Measurements from ENCODE around the gene ULBP3.

Gene ULBP3

DNA sequence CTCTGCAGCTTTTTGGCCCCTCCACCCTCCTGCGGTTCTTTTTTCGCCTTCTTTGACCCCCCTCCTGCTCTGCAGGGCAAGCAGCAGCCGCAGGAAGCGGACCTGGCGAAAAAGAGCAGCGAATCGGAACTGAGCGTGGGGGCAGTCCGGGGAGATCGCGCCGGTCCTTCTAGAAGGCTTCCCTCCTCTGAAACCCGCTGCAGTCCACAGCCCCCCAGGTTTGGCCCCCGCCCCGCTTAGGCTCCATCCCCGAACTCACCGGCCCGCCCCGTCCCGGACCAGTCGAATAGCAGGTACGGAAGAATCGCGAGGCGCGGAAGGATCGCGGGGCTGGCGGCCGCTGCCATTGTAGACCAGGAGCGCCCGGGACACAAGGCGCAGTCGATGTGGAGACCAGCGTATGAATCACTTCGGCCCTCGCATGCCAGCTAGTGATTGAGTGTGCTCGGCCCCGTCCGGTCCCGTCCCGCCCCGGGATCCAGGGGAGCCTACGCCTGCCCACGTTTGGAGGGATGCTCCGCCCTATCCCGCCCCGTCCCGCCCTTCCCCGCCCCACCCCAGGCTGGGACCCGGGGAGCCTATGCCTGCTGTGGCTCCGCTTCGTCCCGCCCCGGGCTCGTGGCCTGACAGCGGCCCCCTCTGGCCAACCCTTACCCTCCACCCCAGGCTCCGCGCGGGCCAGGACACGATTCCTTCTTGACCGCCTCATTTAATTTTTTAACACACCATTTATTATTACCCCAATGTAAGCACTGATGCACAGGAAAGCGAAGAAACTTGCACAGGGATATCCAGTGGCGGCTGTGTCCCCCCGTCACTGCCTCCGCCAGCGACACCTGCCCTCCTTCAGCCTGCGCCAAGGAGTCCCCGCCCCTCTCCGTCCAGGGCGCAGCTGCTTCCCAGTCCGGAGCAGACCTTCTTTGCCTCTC lies at the start of gene ULBP3:
Gene ULBP3 (minus strand): TSS at position 402 of the 929 bp plus-strand sequence. CDS start 55 bp downstream, at position 347.
- Histone ChIP-seq H3K9me3 (ENCODE audit: control insufficient read depth, low read length) (no peaks in the 10 kb centered on the region), H3K27me3 (ENCODE audit: control insufficient read depth, insufficient read depth, low read length) (no peaks in the 10 kb centered on the region), H3K9ac (ENCODE audit: low read length) (peak within 1 kb of the TSS; percentile 78), H3K4me3 (ENCODE audit: low read length) (peak within 1 kb of the TSS; percentile 60), H3K36me3 (ENCODE audit: control insufficient read depth, insufficient read depth, low read length) (no peaks in the 10 kb centered on the region), H3K4me1 (ENCODE audit: control insufficient read depth, insufficient read depth, low read length) (peaks cover 33% of the 10 kb centered on the region)

DNA sequence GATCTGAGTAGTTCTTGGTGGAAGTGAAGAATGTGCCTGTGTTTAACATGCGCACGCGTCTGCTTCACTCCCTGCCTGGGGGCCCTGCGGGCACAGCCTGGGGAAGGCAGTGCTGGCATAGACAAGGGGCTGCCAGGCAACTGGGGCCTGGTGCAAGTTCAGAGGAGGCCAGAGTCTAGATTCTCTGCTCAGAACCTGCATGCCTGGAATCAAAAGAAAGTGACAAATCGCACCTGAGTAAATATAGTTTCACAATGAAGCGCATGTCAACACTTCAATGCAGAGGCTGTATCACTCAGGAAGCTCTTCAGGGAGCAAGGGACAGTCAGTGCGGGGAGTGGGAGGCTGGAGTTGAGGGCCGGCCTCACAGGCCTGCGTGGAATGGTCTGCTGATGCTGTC lies 49.7 kb upstream of the ULBP3 start:
- H3K36me3 ChIP-seq (ENCODE audit: control insufficient read depth, insufficient read depth, low read length): no peaks in the 10 kb centered on the region
- H3K9me3 ChIP-seq (ENCODE audit: control insufficient read depth, low read length): no peaks in the 10 kb centered on the region

DNA sequence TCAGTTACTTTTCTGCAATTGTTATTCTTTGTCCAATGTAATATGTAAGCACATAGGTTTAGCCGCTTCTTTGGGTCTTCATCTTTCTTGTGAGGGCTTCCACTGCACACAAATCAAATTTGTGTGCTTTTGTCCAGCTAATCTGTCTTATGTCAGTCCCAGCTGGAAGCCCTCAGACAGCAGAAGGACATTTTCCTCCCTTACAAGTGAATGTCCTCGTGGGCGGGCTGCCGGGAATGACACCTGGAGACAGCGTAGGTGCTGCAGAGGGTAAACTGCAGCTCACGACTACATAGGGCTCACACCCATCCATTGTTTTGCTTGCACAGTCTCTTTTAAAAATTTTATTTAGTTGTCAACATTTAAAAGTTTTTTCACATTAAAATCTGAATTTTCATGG lies 49.3 kb upstream of the ULBP3 start:
- Histone ChIP-seq H3K36me3 (ENCODE audit: control insufficient read depth, insufficient read depth, low read length) (no peaks in the 10 kb centered on the region), H3K4me3 (ENCODE audit: low read length) (no peak overlapping the region), H3K4me1 (ENCODE audit: control insufficient read depth, insufficient read depth, low read length) (no peaks in the 10 kb centered on the region)

More for the DNA sequence above, 49.7 kb upstream of the ULBP3 start:
- no peak overlapping the region for H3K4me3 ChIP-seq (ENCODE audit: low read length)
- no peaks in the 10 kb centered on the region for H3K4me1 ChIP-seq (ENCODE audit: control insufficient read depth, insufficient read depth, low read length)
- H3K27me3 ChIP-seq (ENCODE audit: control insufficient read depth, insufficient read depth, low read length): no peaks in the 10 kb centered on the region
- H3K9ac ChIP-seq (ENCODE audit: low read length): no peak overlapping the region

DNA sequence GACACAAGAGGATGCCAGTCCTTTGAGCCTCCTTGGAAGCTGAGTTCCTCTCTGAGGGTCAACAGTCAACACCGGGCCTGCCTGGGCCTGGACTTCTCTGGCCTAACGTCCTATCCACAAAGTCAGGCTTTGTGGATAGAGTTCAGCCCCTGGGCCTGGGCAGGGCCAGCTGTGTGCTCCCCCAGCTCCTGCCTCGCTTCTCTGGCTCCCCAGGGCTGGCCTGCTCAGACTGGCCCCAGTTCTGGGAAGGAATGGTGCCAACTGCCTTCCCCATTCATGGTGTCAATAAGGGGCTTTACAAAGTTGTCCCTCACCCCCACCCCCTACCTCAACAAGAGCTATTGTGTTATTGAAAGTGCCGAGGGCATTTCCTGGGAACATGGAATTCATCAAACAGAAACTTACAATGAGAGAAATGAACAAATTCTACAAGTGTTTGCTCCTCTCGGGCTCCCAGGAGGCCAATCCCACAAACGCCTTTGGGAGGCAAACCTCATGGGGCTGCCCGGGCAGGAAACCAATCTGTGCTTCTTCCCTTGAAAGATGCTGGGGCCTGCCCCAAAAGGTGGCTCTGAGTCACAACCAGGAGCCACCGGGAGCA lies 47.4 kb upstream of the ULBP3 start:
- Histone ChIP-seq H3K4me1 (ENCODE audit: control insufficient read depth, insufficient read depth, low read length) (no peaks in the 10 kb centered on the region), H3K36me3 (ENCODE audit: control insufficient read depth, insufficient read depth, low read length) (no peaks in the 10 kb centered on the region), H3K4me3 (ENCODE audit: low read length) (no peak overlapping the region), H3K9me3 (ENCODE audit: control insufficient read depth, low read length) (no peaks in the 10 kb centered on the region), H3K9ac (ENCODE audit: low read length) (no peak overlapping the region), H3K27me3 (ENCODE audit: control insufficient read depth, insufficient read depth, low read length) (no peaks in the 10 kb centered on the region)

More for the DNA sequence above, 49.3 kb upstream of the ULBP3 start:
- Histone ChIP-seq H3K9me3 (ENCODE audit: control insufficient read depth, low read length) (no peaks in the 10 kb centered on the region), H3K9ac (ENCODE audit: low read length) (no peak overlapping the region), H3K27me3 (ENCODE audit: control insufficient read depth, insufficient read depth, low read length) (no peaks in the 10 kb centered on the region)

DNA sequence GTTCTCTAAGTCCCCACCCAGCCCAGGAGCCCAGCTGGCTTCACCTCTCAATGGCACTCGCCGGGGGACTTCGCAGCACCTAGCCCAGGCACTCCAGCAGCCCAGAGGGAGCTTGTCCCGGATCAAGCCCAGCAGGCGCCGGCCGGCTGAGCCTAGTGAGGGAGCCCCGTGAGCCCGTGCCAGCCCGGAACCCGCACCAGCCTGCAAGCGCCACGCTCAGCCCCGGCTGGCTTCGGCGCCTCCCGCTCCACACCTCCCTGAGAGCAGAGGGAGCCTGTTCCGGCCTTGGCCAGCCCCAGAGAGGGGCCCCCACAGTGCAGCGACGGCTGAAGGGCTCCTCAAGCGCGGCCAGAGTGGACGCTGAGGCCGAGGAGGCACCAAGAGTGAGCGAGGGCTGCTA lies 46.8 kb upstream of the ULBP3 start:
- Histone ChIP-seq H3K4me3 (ENCODE audit: low read length) (no peak overlapping the region), H3K9ac (ENCODE audit: low read length) (no peak overlapping the region), H3K9me3 (ENCODE audit: control insufficient read depth, low read length) (no peaks in the 10 kb centered on the region), H3K4me1 (ENCODE audit: control insufficient read depth, insufficient read depth, low read length) (no peaks in the 10 kb centered on the region), H3K27me3 (ENCODE audit: control insufficient read depth, insufficient read depth, low read length) (no peaks in the 10 kb centered on the region), H3K36me3 (ENCODE audit: control insufficient read depth, insufficient read depth, low read length) (no peaks in the 10 kb centered on the region)

DNA sequence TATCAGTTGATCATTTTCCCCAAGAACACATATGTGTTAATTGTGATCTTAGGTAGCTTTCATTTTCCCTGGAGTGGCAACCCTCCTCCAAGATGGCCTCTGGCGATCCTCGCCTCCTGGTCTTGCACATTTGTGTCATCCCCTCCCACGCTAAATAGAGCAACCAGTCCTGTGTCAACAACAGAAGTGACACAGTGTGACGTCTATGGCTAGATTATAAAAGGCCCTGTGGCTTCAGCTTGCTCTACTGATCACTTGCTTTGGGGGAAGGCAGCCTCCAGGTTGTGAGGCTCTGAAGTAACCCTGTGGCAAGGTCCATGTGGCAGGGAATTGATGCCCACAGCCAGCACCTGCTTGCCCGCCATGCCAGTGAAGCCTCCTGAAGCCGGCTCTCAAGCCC lies 43.3 kb upstream of the ULBP3 start:
- no peaks in the 10 kb centered on the region for H3K4me1 ChIP-seq (ENCODE audit: control insufficient read depth, insufficient read depth, low read length)
- no peaks in the 10 kb centered on the region for H3K27me3 ChIP-seq (ENCODE audit: control insufficient read depth, insufficient read depth, low read length)
- no peaks in the 10 kb centered on the region for H3K9me3 ChIP-seq (ENCODE audit: control insufficient read depth, low read length)
- no peak overlapping the region for H3K4me3 ChIP-seq (ENCODE audit: low read length)
- H3K36me3 ChIP-seq (ENCODE audit: control insufficient read depth, insufficient read depth, low read length): no peaks in the 10 kb centered on the region
- H3K9ac ChIP-seq (ENCODE audit: low read length): no peak overlapping the region

DNA sequence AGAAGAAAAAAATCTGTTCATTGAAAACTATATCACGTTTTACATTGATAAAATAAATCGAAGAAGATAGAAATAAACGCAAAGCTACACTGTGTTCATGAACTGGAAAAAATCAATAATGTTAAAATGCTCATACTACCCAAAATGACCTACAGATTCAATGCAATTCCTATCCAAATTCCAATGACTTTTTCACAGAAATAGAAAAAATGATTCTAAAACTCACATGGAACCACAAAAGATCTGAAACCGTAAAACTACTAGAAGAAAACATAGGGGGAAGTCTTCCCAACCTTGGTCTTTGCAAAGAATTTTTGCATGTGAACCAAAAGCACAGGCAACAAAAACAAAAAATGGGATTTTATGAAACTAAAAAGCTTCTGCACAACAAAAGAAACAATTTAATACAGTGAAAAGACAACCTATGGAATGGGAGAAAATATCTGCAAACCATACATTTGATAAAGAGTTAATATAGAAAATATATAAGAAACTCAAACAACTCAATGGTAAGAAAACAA lies 33.9 kb upstream of the ULBP3 start:
- H3K4me3 ChIP-seq (ENCODE audit: low read length): no peak overlapping the region
- no peaks in the 10 kb centered on the region for H3K9me3 ChIP-seq (ENCODE audit: control insufficient read depth, low read length)
- peaks cover 7% of the 10 kb centered on the region for H3K27me3 ChIP-seq (ENCODE audit: control insufficient read depth, insufficient read depth, low read length)
- no peak overlapping the region for H3K9ac ChIP-seq (ENCODE audit: low read length)
- H3K4me1 ChIP-seq (ENCODE audit: control insufficient read depth, insufficient read depth, low read length): no peaks in the 10 kb centered on the region
- H3K36me3 ChIP-seq (ENCODE audit: control insufficient read depth, insufficient read depth, low read length): no peaks in the 10 kb centered on the region

DNA sequence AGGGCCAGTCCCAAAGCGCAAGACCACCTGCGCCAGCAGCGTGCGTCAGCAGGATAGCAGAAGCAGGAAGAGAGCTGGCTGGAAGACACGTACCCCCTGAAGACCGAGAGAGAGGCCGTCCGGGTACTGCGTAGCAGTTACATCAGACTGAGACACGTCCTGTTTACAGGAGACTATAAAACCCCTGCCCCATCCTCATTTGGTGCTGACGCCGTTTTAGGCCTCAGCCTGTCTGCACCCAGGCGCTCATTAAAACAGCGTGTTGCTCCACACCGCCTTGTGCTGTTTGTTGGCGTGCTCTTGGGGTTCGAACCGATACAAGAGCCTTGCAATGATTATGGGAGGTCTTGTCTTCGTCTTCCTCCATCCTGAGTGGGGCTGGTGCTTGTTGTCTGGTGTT lies 31.8 kb upstream of the ULBP3 start:
- Histone ChIP-seq H3K9ac (ENCODE audit: low read length) (no peak overlapping the region), H3K9me3 (ENCODE audit: control insufficient read depth, low read length) (no peaks in the 10 kb centered on the region), H3K27me3 (ENCODE audit: control insufficient read depth, insufficient read depth, low read length) (peaks cover 12% of the 10 kb centered on the region), H3K4me1 (ENCODE audit: control insufficient read depth, insufficient read depth, low read length) (no peaks in the 10 kb centered on the region), H3K4me3 (ENCODE audit: low read length) (no peak overlapping the region), H3K36me3 (ENCODE audit: control insufficient read depth, insufficient read depth, low read length) (no peaks in the 10 kb centered on the region)

DNA sequence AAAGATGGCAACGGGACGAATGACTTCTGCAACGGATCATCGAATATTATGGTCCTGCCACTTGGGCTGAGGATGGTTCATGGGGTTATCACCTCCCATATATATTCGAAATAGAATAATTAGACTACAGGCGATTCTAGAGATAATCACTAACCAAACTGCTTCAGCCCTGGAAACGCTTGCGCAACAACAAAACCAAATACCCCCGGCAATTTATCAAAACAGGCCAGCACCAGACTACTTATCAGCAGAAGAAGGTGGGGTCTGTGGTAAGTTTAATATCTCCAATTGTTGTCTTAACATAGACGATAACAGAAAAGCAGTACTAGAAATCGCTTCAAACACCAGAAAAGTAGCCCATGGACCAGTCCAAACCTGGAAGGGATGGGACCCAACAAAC lies 31.0 kb upstream of the ULBP3 start:
- no peaks in the 10 kb centered on the region for H3K4me1 ChIP-seq (ENCODE audit: control insufficient read depth, insufficient read depth, low read length)
- no peaks in the 10 kb centered on the region for H3K36me3 ChIP-seq (ENCODE audit: control insufficient read depth, insufficient read depth, low read length)
- no peak overlapping the region for H3K4me3 ChIP-seq (ENCODE audit: low read length)
- no peak overlapping the region for H3K9ac ChIP-seq (ENCODE audit: low read length)
- H3K27me3 ChIP-seq (ENCODE audit: control insufficient read depth, insufficient read depth, low read length): peaks cover 16% of the 10 kb centered on the region
- no peaks in the 10 kb centered on the region for H3K9me3 ChIP-seq (ENCODE audit: control insufficient read depth, low read length)

DNA sequence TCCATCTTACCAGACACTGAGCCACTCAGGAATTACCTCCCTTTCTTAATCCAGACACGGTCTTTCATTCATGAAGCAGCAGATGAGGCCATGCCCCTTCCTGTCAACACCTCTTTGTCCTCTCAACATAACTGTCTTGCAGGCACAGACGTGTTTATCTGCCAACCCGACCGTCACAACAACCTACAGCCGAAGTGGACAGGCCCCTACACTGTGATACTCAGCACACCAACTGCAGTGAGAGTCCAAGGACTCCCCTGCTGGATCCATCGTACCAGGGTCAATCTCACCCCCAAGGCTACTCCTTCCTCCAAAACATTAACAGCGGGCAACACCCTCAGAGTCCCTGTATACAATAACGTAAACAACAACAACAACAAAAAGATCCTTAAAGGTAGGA lies 30.6 kb upstream of the ULBP3 start:
- no peaks in the 10 kb centered on the region for H3K9me3 ChIP-seq (ENCODE audit: control insufficient read depth, low read length)
- no peaks in the 10 kb centered on the region for H3K4me1 ChIP-seq (ENCODE audit: control insufficient read depth, insufficient read depth, low read length)
- peaks cover 20% of the 10 kb centered on the region for H3K27me3 ChIP-seq (ENCODE audit: control insufficient read depth, insufficient read depth, low read length)
- no peak overlapping the region for H3K4me3 ChIP-seq (ENCODE audit: low read length)
- no peaks in the 10 kb centered on the region for H3K36me3 ChIP-seq (ENCODE audit: control insufficient read depth, insufficient read depth, low read length)
- H3K9ac ChIP-seq (ENCODE audit: low read length): no peak overlapping the region

DNA sequence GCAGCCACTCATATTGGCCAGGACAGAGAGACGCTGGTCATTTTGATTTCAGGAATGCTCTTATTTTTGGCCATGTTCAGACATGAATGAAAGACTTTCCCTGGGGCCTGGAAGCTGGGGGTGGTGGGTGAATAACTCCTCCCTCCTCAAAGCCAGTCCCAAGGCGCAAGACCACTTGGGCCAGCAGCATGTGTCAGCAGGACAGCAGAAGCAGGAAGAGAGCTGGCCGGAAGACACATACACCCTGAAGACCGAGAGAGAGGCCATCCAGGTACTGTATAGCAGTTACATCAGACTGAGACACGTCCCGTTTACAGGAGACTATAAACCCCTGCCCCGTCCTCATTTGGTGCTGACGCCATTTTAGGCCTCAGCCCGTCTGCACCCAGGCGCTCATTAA lies 29.2 kb upstream of the ULBP3 start:
- H3K36me3 ChIP-seq (ENCODE audit: control insufficient read depth, insufficient read depth, low read length): no peaks in the 10 kb centered on the region
- no peak overlapping the region for H3K9ac ChIP-seq (ENCODE audit: low read length)
- H3K9me3 ChIP-seq (ENCODE audit: control insufficient read depth, low read length): no peaks in the 10 kb centered on the region
- H3K4me3 ChIP-seq (ENCODE audit: low read length): no peak overlapping the region
- peaks cover 24% of the 10 kb centered on the region for H3K27me3 ChIP-seq (ENCODE audit: control insufficient read depth, insufficient read depth, low read length)
- H3K4me1 ChIP-seq (ENCODE audit: control insufficient read depth, insufficient read depth, low read length): no peaks in the 10 kb centered on the region

DNA sequence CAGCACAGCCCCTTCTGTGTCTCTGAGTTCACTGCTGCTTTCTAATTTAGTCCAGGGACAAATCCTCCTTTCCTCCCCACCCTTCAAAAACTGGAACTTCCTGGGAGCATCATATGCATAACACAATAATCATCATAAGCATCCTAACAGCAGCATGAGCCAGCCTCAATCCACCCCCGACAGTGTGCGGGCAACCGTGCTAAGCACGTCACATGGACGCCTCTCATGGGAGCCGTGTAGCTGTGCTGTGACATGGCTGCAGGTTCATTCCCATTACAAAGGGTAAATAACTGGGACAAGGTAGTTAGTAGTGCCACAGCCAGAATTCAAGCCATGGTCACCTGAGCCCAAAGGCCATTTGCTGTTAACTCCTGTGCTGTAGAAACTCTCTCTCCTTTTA lies 24.5 kb upstream of the ULBP3 start:
- Histone ChIP-seq H3K4me1 (ENCODE audit: control insufficient read depth, insufficient read depth, low read length) (no peaks in the 10 kb centered on the region), H3K36me3 (ENCODE audit: control insufficient read depth, insufficient read depth, low read length) (no peaks in the 10 kb centered on the region), H3K27me3 (ENCODE audit: control insufficient read depth, insufficient read depth, low read length) (peaks cover 22% of the 10 kb centered on the region), H3K9ac (ENCODE audit: low read length) (no peak overlapping the region), H3K4me3 (ENCODE audit: low read length) (no peak overlapping the region), H3K9me3 (ENCODE audit: control insufficient read depth, low read length) (no peaks in the 10 kb centered on the region)

Measured in mucosa of stomach (tissue), 1 donor.